ENCODE data around the gene USP40. TPM values are rescaled to one million over a fixed set of nuclear protein-coding genes. Genes with fewer than 3 reads are reported as not detected.

USP40 gene
- total RNA-seq, 1 experiment from 2014 or later = 10.3 TPM

Other genes with a start within 250 kb of the USP40 start
- 30.6 to 41.4 TPM (median 31.9 TPM) in 3 replicates for gene DGKD, start 212.3 kb downstream of the USP40 start, total RNA-seq (2021)
- gene UGT1A8, start 50.9 kb upstream of the USP40 start, total RNA-seq (2021) = 0.11 to 0.13 TPM in 2 of 3 replicates, not detected in the other
- 0.11 to 0.18 TPM in 2 of 3 replicates, not detected in the other for gene UGT1A10, start 69.7 kb upstream of the USP40 start, total RNA-seq (2021)
- not detected in 3 replicates for gene UGT1A9, start 105.1 kb upstream of the USP40 start, total RNA-seq (2021)
- gene UGT1A7, start 115.1 kb upstream of the USP40 start, total RNA-seq (2021) = not detected in 3 replicates
- gene UGT1A6, start 126.1 kb upstream of the USP40 start, total RNA-seq (2021) = 0.53 TPM in 1 of 3 replicates, not detected in the others
- gene UGT1A5, start 146.1 kb upstream of the USP40 start, total RNA-seq (2021) = not detected in 3 replicates
- gene UGT1A4, start 152.0 kb upstream of the USP40 start, total RNA-seq (2021) = 0.14 to 0.22 TPM in 2 of 3 replicates, not detected in the other
- gene UGT1A3, start 162.3 kb upstream of the USP40 start, total RNA-seq (2021) = not detected in 3 replicates
- gene UGT1A1, start 193.5 kb upstream of the USP40 start, total RNA-seq (2021) = 0.11 TPM in 1 of 3 replicates, not detected in the others
- 0.16 TPM in 1 of 3 replicates, not detected in the others for gene MROH2A, start 211.5 kb upstream of the USP40 start, total RNA-seq (2021)